ENCODE measurements around the gene SPG7. TPM values are rescaled to one million over a fixed set of nuclear protein-coding genes. Genes with fewer than 3 reads are reported as not detected.

SPG7 gene
- total RNA-seq, 2 experiments from 2014 or later, result 92.1 to 110 TPM

GRCh38 chr16:89605186-89605970 is 97.2 kb downstream of the SPG7 start:
- Mint-ChIP-seq H3K4me1 (peaks cover 12% of the 10 kb centered on the region), H3K27me3 (peaks cover 1% of the 10 kb centered on the region), H3K27ac (no peak overlapping the region), H3K9me3 (ENCODE audit: low read depth) (no peaks in the 10 kb centered on the region), H3K36me3 (no peaks in the 10 kb centered on the region), H3K4me3 (no peak overlapping the region)
- DNase-seq (no peak), ATAC-seq (no peak)
- CTCF ChIA-PET, result no interaction called here

DNA sequence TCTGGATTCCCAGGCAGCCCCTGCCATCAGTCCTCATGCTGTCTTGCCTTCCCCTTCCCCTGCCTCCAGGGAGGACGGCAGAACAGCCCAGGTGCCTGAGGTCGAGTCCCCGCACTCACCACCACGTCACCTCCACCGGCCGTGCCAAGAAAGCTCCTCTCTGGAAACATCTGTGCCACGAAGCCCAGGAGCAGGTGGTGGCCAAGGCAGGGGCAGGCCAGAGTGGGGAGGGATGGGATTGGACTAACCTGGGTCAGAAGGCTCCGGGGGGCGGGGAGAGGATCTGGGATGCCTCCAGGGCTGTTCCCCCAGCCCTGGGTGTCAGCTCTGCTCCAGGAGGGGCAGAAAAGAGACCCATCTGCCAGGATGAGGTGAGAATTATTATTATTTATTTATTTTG is 97.8 kb downstream of the SPG7 start:
- DNase-seq (no peak), ATAC-seq (no peak)
- Mint-ChIP-seq H3K9me3 (ENCODE audit: low read depth) (no peaks in the 10 kb centered on the region), H3K4me3 (no peak overlapping the region), H3K36me3 (no peaks in the 10 kb centered on the region), H3K4me1 (peaks cover 12% of the 10 kb centered on the region), H3K27me3 (peaks cover 3% of the 10 kb centered on the region), H3K27ac (no peak overlapping the region)
- CTCF ChIA-PET, result no interaction called here

Other genes with a start within 250 kb of the SPG7 start
- gene ANKRD11, start 17.8 kb upstream of the SPG7 start, total RNA-seq, result 100 to 1,000 TPM; 184 to 235 TPM
- gene RPL13, start 52.3 kb downstream of the SPG7 start, total RNA-seq, result 1,000 to 10,000 TPM; 2,153 to 2,209 TPM
- gene CPNE7, start 67.4 kb downstream of the SPG7 start, total RNA-seq, result 1 to 10 TPM in 1 of 2 experiments, under 1 TPM in 1; 0.38 to 3.1 TPM
- gene DPEP1, start 105.2 kb downstream of the SPG7 start, total RNA-seq, result not detected
- 100 to 1,000 TPM in 1 of 2 experiments, 10 to 100 TPM in 1; 86.5 to 106 TPM for gene CHMP1A, start 149.3 kb downstream of the SPG7 start, total RNA-seq
- 10 to 100 TPM; 14.5 to 17.4 TPM for gene SPATA33, start 149.4 kb downstream of the SPG7 start, total RNA-seq
- 10 to 100 TPM; 80.5 to 94.2 TPM for gene CDK10, start 178.3 kb downstream of the SPG7 start, total RNA-seq
- 1 to 10 TPM; 5.8 to 7.4 TPM for gene SPATA2L, start 193.3 kb downstream of the SPG7 start, total RNA-seq
- 1 to 10 TPM; 3.6 to 4.6 TPM for gene VPS9D1, start 212.5 kb downstream of the SPG7 start, total RNA-seq
- 10 to 100 TPM; 38.0 to 58.1 TPM for gene ZNF276, start 213.1 kb downstream of the SPG7 start, total RNA-seq

Measured in activated CD8-positive, alpha-beta memory T cell treated with anti-CD3 and anti-CD28 coated beads, Interleukin-2, amount 10 ng/mL, durations not matched to agents 7 days and 5 days (primary cell).